Mesenchymal stem cell (in vitro differentiated cells and primary cell): ENCODE data around the gene ALDH4A1.

ENCODE experiments used
- DNase-seq: peaks from one replicate; pipeline ENCODE4 v3.0.0-alpha.2; 2013
- H2AFZ ChIP-seq: one replicate; pipeline ENCODE4 v1.6.1; 2013; ENCODE audit warnings: low read depth, mild to moderate bottlenecking, control low read depth, inconsistent platforms, low read length, moderate library complexity
- H2AK5ac ChIP-seq: 2 replicates; pipeline ENCODE4 v1.6.1; 2013; ENCODE audit warnings: low read length, moderate library complexity, mild to moderate bottlenecking, inconsistent platforms; ENCODE audit not compliant: severe bottlenecking
- H2BK120ac ChIP-seq: one replicate; pipeline ENCODE4 v1.6.1; 2013; ENCODE audit warnings: low read depth, mild to moderate bottlenecking, inconsistent platforms, low read length, moderate library complexity
- H2BK12ac ChIP-seq, 2 experiments: one replicate each; pipeline ENCODE4 v1.6.1; 2013; ENCODE audit warnings: inconsistent platforms in 2 of 2, low read length in 2 of 2, mild to moderate bottlenecking in 2 of 2, moderate library complexity in 2 of 2, control low read depth in 1 of 2
- H2BK15ac ChIP-seq: one replicate; pipeline ENCODE4 v1.6.1; 2013; ENCODE audit warnings: mild to moderate bottlenecking, low read depth, inconsistent platforms; ENCODE audit not compliant: poor library complexity, severe bottlenecking
- H2BK5ac ChIP-seq: 2 replicates; pipeline ENCODE4 v1.6.1; 2013; ENCODE audit warnings: low read depth, mild to moderate bottlenecking, low read length, control low read depth, inconsistent platforms; ENCODE audit not compliant: poor library complexity, severe bottlenecking
- H3K14ac ChIP-seq, 2 experiments: one replicate each; pipeline ENCODE4 v1.6.1; 2013; ENCODE audit warnings: inconsistent platforms in 2 of 2, low read length in 2 of 2, control low read depth in 1 of 2, mild to moderate bottlenecking in 1 of 2, moderate library complexity in 1 of 2
- H3K18ac ChIP-seq, 2 experiments: one replicate each; pipeline ENCODE4 v1.6.1; 2013; ENCODE audit warnings: inconsistent platforms in 2 of 2, low read length in 2 of 2, control low read depth in 1 of 2, low read depth in 1 of 2, mild to moderate bottlenecking in 1 of 2
- H3K23ac ChIP-seq, 2 experiments: one replicate each; pipeline ENCODE4 v1.6.1; 2013; ENCODE audit warnings: inconsistent platforms in 2 of 2, low read length in 2 of 2, mild to moderate bottlenecking in 2 of 2, moderate library complexity in 2 of 2, control low read depth in 1 of 2
- H3K27ac ChIP-seq: 2 replicates; pipeline ENCODE4 v1.5.1; 2013; ENCODE audit warnings: mild to moderate bottlenecking, moderate library complexity, low read length, control low read depth, inconsistent platforms; ENCODE audit not compliant: poor library complexity, severe bottlenecking
- H3K27me3 ChIP-seq, 2 experiments: 2 replicates each; pipeline versions ENCODE4 v1.6.1 to v1.7.0; 2013; ENCODE audit warnings: low read length in 2 of 2, mild to moderate bottlenecking in 2 of 2, moderate library complexity in 2 of 2, control low read depth in 1 of 2, inconsistent platforms in 1 of 2; ENCODE audit not compliant: control insufficient read depth in 1 of 2, insufficient read depth in 1 of 2
- H3K36me3 ChIP-seq, 2 experiments: 2 replicates each; pipeline versions ENCODE4 v1.6.1 to v1.7.0; 2013; ENCODE audit warnings: low read length in 2 of 2, control low read depth in 1 of 2, inconsistent platforms in 1 of 2, low read depth in 1 of 2, mild to moderate bottlenecking in 1 of 2; ENCODE audit not compliant: insufficient read depth in 2 of 2, control insufficient read depth in 1 of 2
- H3K4ac ChIP-seq, 2 experiments: one replicate each; pipeline ENCODE4 v1.6.1; 2013; ENCODE audit warnings: inconsistent platforms in 2 of 2, low read length in 2 of 2, mild to moderate bottlenecking in 2 of 2, moderate library complexity in 2 of 2, control low read depth in 1 of 2, low read depth in 1 of 2
- H3K4me1 ChIP-seq: 2 replicates; pipeline ENCODE4 v1.6.1; 2013; ENCODE audit warnings: low read depth, low read length, control low read depth; ENCODE audit not compliant: control insufficient read depth, insufficient read depth
- H3K4me2 ChIP-seq: 2 replicates; pipeline ENCODE4 v1.6.1; 2013; ENCODE audit warnings: low read length, mild to moderate bottlenecking, inconsistent platforms; ENCODE audit not compliant: poor library complexity, severe bottlenecking
- H3K4me3 ChIP-seq, 2 experiments: 2 replicates each; pipeline versions ENCODE4 v1.5.1 to v1.7.0; 2013; ENCODE audit warnings: low read length in 2 of 2, mild to moderate bottlenecking in 2 of 2, control low read depth in 1 of 2, low read depth in 1 of 2; ENCODE audit not compliant: insufficient read depth in 1 of 2
- H3K79me1 ChIP-seq: replicated peaks from 2 replicates; pipeline ENCODE4 v1.6.1; 2013; ENCODE audit warnings: mild to moderate bottlenecking, control low read depth, low read length, inconsistent platforms; ENCODE audit not compliant: poor library complexity, severe bottlenecking
- H3K9ac ChIP-seq: 2 replicates; pipeline ENCODE4 v1.7.0; 2013; ENCODE audit warnings: mild to moderate bottlenecking, low read length, moderate library complexity
- H3K9me3 ChIP-seq: 2 replicates; pipeline ENCODE4 v1.7.0; 2013; ENCODE audit warnings: mild to moderate bottlenecking, low read length; ENCODE audit not compliant: control insufficient read depth
- H4K8ac ChIP-seq: one replicate; pipeline ENCODE4 v1.6.1; 2013; ENCODE audit warnings: inconsistent platforms, mild to moderate bottlenecking, low read length, moderate library complexity
- H4K91ac ChIP-seq: one replicate; pipeline ENCODE4 v1.6.1; 2013; ENCODE audit warnings: mild to moderate bottlenecking, low read length, inconsistent platforms
- WGBS: methylation state at CpG from one replicate; pipeline ENCODE4 v1.1.7; 2013; ENCODE audit warnings: mixed read lengths; 5-methylcytosine and 5-hydroxymethylcytosine counted together

Gene ALDH4A1

DNA sequence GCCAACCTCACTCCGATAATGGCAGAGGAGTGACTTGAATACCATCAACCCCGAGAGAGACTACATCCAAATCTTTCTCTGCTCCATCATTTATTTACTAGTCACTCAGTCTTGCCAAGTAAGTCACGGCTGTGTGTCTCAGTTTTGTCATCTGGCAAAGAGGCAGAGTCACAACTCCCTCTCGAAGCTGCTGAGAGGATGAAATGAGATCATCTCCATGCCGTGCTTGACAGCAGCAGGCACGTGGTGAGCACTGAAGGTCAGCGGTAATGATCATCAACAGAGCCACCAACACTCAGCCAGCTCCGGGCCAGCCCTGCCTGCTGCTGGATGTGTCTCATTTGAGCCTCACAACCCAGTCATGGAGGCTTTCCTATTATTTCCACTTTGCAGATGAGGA, 19.9 kb downstream of the ALDH4A1 start:
- H2AK5ac ChIP-seq: no peak overlapping the region
- no peak overlapping the region for H3K18ac ChIP-seq
- no peak overlapping the region for H4K91ac ChIP-seq
- H3K23ac ChIP-seq: no peak overlapping the region
- H2BK15ac ChIP-seq: no peak overlapping the region
- no peak overlapping the region for H3K9ac ChIP-seq
- no peak overlapping the region for H3K4me3 ChIP-seq
- H3K27ac ChIP-seq: no peak overlapping the region
- H3K14ac ChIP-seq: no peak overlapping the region
- H3K27me3 ChIP-seq: no peaks in the 10 kb centered on the region
- 80% methylated on average over 8 of the region's 8 CpGs for WGBS
- H3K4ac ChIP-seq: no peak overlapping the region
- no peak overlapping the region for H3K4me2 ChIP-seq
- no peak overlapping the region for H2BK120ac ChIP-seq
- H2BK5ac ChIP-seq: no peak overlapping the region
- no peak overlapping the region for H2AFZ ChIP-seq
- H3K9me3 ChIP-seq: no peaks in the 10 kb centered on the region
- H4K8ac ChIP-seq: no peak overlapping the region
- no peak for DNase-seq
- H3K4me1 ChIP-seq: peaks cover 12% of the 10 kb centered on the region
- no peak overlapping the region for H2BK12ac ChIP-seq
- H3K36me3 ChIP-seq: peaks cover 6 to 45% of the 10 kb centered on the region in 2 experiments
- no peaks in the 10 kb centered on the region for H3K79me1 ChIP-seq

DNA sequence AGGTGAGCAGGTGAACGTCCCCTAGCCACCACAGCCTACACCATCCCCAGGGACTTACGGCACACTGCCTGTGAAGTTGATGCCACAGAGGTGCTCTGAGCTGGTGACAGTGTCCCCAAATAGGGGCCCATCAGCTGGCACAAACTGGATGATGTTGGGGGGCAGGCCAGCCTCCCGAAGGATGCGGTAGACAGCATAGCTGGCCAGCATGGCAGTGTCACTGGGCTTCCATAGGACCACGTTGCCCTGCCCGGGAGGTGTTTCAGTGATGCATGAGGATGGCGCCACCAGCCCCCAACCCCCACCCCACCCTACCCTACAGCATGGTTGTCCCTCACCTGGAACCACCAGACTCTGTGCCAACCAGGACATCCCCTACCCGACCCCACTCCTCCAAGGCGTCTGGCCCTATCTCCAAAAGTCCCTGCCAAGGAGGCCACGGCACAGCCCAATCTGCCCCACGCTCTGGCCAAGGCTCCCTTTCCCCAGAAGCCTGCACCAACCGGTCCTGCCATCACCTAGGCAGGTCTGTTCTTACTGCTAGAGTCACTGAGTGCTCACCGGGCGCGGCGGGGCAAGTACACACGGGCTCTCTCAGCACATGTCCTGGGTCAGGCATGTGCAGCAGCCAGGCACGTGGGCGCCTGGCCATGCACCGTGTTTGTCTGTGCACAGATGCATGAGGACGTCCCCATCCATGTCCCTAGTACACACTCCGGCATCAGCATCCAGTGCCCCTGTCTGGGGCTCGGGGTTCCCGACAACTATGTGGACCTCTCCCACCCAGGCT, 20.5 kb downstream of the ALDH4A1 start:
- Histone ChIP-seq H3K9ac (no peak overlapping the region), H3K14ac (no peak overlapping the region), H3K36me3 (peaks cover 7 to 49% of the 10 kb centered on the region in 2 experiments), H3K27ac (no peak overlapping the region), H3K4me3 (no peak overlapping the region), H2AFZ (no peak overlapping the region), H3K79me1 (no peaks in the 10 kb centered on the region), H3K4ac (no peak overlapping the region), H2AK5ac (no peak overlapping the region), H3K4me1 (peaks cover 12% of the 10 kb centered on the region), H2BK120ac (no peak overlapping the region), H3K18ac (no peak overlapping the region), H4K8ac (no peak overlapping the region), H3K9me3 (no peaks in the 10 kb centered on the region), H2BK12ac (no peak overlapping the region), H3K4me2 (no peak overlapping the region), H3K27me3 (no peaks in the 10 kb centered on the region), H2BK5ac (no peak overlapping the region), H3K23ac (no peak overlapping the region), H2BK15ac (no peak overlapping the region), H4K91ac (no peak overlapping the region)
- DNase-seq: no peak
- 94% methylated on average over 24 of the region's 24 CpGs for WGBS

DNA sequence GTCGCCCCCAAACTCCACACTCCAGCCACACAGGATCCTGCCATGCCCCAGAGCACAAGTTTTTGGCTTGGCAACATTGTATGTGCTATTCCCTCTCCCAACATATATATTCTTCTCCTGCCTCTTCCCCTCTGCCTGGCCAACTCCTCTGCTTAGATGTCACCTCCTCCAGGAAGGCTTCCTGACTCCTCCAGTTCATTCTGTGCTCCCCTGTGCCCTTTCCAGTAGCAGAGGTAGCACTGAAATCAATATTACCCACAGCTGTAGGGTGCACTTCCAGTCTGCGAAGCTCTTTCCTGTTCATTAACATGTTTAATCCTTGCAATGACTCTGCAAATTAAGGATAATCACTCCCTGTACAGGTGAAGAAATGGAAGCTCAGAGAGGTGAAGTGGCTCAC, 21.2 kb downstream of the ALDH4A1 start:
- Histone ChIP-seq H4K8ac (no peak overlapping the region), H3K4ac (no peak overlapping the region), H3K27ac (no peak overlapping the region), H3K4me2 (no peak overlapping the region), H2AK5ac (no peak overlapping the region), H2AFZ (no peak overlapping the region), H3K4me1 (peaks cover 8% of the 10 kb centered on the region), H4K91ac (no peak overlapping the region), H3K4me3 (no peak overlapping the region), H3K79me1 (no peaks in the 10 kb centered on the region), H2BK5ac (no peak overlapping the region), H2BK12ac (no peak overlapping the region), H3K27me3 (no peaks in the 10 kb centered on the region), H3K14ac (no peak overlapping the region), H3K36me3 (peaks cover 11 to 49% of the 10 kb centered on the region in 2 experiments), H2BK120ac (no peak overlapping the region), H3K9me3 (no peaks in the 10 kb centered on the region), H3K9ac (no peak overlapping the region), H3K18ac (no peak overlapping the region), H2BK15ac (no peak overlapping the region), H3K23ac (no peak overlapping the region)
- 85% methylated on average over 1 of the region's 2 CpGs for WGBS
- no peak for DNase-seq

DNA sequence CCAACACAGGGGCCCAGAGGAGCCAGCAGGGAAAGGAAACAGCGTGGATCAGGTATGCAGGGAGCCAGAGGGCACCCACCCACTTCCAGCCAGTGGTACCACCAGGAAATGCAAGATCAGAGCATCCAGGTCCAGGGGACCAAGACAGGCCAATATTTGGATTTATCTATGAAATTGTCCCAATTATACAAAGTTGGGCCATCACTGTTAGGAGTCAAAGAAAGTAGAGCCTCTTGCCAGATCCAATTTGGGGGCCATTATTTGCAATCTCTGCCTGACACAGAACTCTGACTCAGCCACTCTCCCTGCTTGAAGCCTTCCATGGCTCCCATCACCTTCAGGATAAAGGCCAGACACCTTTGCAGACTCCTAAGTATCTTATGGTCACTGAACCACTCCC, 21.8 kb downstream of the ALDH4A1 start:
- Histone ChIP-seq H3K36me3 (peaks cover 11 to 44% of the 10 kb centered on the region in 2 experiments), H2AK5ac (no peak overlapping the region), H4K91ac (no peak overlapping the region), H3K9ac (no peak overlapping the region), H2BK12ac (no peak overlapping the region), H3K18ac (no peak overlapping the region), H2AFZ (no peak overlapping the region), H2BK5ac (no peak overlapping the region), H3K79me1 (no peaks in the 10 kb centered on the region), H3K4ac (no peak overlapping the region), H2BK120ac (no peak overlapping the region), H3K14ac (no peak overlapping the region), H3K9me3 (no peaks in the 10 kb centered on the region), H3K27me3 (no peaks in the 10 kb centered on the region), H3K27ac (no peak overlapping the region), H2BK15ac (no peak overlapping the region), H4K8ac (no peak overlapping the region), H3K4me2 (no peak overlapping the region), H3K4me3 (no peak overlapping the region), H3K4me1 (peaks cover 4% of the 10 kb centered on the region), H3K23ac (no peak overlapping the region)
- no peak for DNase-seq
- WGBS: 85% methylated on average over 1 of the region's 1 CpG
